ENCODE results near the gene C9orf40.

DNA sequence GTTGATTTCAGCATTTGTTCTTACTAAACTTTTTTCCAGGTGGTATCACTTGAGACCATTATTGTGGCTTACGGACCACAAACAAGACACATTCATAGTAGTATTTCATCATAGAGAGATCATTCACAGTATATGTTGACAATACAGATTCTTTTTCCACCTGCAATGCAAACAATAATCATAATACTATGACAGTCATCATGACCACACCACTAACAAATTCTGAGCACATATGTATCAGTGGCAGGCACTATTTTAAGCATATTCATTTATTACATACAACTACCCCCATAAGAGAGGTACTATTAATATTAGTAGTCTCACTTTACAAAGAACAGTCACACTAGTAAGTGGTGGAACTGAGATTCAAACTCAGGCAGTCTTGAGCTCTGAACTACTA lies 31.0 kb upstream of the C9orf40 start:
- TF ChIP-seq, protein P1, sequence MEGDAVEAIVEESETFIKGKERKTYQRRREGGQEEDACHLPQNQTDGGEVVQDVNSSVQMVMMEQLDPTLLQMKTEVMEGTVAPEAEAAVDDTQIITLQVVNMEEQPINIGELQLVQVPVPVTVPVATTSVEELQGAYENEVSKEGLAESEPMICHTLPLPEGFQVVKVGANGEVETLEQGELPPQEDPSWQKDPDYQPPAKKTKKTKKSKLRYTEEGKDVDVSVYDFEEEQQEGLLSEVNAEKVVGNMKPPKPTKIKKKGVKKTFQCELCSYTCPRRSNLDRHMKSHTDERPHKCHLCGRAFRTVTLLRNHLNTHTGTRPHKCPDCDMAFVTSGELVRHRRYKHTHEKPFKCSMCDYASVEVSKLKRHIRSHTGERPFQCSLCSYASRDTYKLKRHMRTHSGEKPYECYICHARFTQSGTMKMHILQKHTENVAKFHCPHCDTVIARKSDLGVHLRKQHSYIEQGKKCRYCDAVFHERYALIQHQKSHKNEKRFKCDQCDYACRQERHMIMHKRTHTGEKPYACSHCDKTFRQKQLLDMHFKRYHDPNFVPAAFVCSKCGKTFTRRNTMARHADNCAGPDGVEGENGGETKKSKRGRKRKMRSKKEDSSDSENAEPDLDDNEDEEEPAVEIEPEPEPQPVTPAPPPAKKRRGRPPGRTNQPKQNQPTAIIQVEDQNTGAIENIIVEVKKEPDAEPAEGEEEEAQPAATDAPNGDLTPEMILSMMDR (IDR thresholded peaks at IDR 0.05) = no peak
- no peak for TF ChIP-seq EZH2phosphoT487 (IDR thresholded peaks at IDR 0.05)
- no peak for TF ChIP-seq EZH2 (IDR thresholded peaks at IDR 0.05)

Measured in neural progenitor cell (in vitro differentiated cells).